GM20000 (cell line): ENCODE results near the gene GFI1B.

Experiments used
- DNase-seq: peaks from one replicate; pipeline ENCODE4 v3.0.0; 2012; ENCODE audit warnings: low spot score
- TF ChIP-seq, protein P1 (sequence below): IDR thresholded peaks from 2 replicates; pipeline ENCODE4 v1.5.1; 2012; ENCODE audit warnings: mild to moderate bottlenecking, control low read depth; ENCODE audit errors: extremely low read depth, missing control alignments

GFI1B gene

DNA sequence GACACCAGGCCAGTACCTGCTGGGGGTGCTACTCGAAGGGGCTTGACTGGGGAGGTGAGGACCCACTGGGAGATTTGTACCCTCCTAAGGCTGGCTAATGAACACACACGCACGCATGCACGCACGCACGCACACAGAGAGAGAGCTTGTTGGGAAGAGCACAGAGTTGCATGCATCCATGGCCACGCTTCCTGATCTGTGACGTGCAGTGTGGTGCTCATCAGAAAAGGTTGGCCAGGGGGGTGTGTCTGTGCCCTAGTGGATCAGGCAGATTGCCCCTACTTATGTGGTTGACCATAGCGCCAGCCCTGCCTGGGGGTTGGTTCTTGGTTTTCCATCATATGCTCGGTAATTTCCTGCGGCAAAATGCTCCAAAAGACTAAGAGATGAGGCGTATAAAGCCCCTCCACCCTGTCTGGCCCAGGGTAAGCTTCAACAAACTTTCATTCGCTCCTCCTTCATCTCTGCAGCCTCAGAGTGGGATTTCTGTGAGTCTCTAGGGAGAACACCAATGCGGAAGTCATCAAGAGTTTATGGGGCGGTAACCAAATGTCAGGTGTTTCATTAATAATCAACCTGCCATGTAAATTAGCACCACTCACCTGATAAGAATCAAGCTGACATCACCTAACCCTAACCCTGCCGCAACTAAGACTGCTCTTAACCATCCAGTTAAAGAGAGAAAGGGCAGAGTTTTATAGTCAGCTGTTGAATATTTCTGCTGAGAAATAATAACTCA lies 8.0 kb upstream of the GFI1B start:
- TF ChIP-seq, protein P1, sequence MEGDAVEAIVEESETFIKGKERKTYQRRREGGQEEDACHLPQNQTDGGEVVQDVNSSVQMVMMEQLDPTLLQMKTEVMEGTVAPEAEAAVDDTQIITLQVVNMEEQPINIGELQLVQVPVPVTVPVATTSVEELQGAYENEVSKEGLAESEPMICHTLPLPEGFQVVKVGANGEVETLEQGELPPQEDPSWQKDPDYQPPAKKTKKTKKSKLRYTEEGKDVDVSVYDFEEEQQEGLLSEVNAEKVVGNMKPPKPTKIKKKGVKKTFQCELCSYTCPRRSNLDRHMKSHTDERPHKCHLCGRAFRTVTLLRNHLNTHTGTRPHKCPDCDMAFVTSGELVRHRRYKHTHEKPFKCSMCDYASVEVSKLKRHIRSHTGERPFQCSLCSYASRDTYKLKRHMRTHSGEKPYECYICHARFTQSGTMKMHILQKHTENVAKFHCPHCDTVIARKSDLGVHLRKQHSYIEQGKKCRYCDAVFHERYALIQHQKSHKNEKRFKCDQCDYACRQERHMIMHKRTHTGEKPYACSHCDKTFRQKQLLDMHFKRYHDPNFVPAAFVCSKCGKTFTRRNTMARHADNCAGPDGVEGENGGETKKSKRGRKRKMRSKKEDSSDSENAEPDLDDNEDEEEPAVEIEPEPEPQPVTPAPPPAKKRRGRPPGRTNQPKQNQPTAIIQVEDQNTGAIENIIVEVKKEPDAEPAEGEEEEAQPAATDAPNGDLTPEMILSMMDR = no peak
- no peak for DNase-seq

DNA sequence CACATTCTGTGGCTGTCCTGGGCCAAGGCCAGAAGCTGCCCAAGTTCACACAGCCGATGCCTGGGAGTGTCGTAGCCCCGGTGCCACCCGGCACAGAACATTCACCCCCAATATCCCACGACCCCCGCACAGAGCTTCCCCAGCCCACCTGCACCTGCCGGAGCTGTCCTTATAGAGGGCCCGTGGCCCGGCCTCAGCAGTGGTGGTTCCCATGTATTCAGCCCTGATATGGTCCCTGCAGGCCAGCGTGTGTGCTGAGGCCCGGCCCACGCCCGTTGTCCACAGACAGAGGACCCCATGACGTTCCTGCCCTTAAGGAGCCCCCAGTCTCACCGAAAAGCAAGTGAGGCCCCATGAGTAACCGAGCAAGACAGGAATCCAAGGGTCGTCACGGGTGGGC lies 5.3 kb upstream of the GFI1B start:
- DNase-seq = no peak
- TF ChIP-seq, protein P1 = no peak

DNA sequence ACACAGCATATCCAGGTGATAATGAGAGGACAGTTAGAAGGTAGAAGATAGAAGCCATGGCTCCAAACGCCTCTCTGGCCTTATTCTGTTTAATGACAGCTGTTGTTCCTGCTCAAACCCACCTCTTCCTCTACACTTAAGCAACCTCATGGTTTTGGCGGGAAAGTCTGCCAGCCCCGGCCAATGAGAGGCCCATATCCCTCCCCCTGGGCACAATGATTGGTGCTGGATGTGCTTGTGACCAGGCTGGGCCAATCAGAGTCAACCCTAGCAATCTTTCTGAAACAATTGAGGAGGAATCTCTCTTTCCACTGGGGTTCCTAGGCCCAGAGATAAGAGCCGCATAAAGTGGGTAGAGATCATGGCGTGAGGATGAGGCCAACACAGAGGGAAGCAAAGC lies 4.8 kb upstream of the GFI1B start:
- TF ChIP-seq, protein P1 = no peak
- no peak for DNase-seq

DNA sequence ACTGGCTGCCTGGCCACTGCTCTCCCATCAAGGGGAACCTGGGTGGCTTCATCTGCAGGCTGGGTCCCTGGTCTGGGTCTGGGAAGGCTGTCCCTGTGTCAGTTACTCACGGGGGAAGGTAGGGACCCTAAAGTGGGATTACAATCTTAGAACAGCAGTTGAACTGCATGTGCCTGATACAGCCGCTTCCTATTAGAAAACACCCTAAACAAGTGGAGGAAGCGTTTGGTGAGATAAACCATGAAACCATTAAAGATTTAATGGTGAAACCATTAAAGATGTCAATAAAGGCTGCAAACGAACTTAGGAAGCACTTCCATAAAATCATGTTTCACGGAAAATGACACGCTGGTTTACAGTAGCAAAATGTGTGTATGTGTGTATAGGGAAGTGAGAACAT lies 2.5 kb upstream of the GFI1B start:
- TF ChIP-seq, protein P1 = no peak
- DNase-seq = no peak

DNA sequence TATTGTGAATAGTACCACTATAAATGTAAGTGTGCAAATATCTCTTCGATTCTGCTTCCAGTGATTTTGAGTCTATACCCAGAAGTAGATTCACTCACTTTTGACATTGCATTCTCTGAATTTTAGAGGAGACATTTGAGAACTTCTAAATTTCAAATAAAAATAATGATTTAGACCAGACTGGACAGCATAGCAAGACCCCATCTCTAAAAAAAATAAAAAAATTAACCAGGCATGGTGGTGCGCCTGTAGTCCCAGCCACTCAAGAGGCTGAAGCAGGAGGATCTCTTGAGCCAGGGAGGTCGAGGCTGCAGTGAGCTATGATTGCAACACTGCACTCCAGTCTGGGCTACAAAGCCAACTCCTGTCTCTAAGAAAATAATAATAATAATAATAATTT lies 1.9 kb upstream of the GFI1B start:
- TF ChIP-seq, protein P1 = no peak
- DNase-seq = no peak

DNA sequence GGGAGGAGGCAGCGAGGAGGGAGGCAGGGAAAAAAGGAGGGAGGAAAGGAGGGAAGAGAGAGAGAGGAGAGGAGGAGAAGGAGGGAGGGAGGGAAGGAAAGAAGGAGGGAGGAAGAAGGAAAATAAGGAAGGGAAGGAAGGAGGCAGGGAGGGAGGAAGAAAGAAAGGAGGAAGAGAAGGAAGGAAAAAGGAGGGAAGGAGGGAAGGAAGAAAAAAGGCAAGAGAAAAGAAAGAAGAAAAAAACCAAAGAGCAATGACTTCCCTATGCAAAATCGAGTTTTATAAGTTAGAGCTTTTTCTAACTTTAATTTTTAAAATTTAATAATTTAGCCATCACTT lies 413 bp upstream of the GFI1B start:
- DNase-seq = no peak
- TF ChIP-seq, protein P1 = no peak

DNA sequence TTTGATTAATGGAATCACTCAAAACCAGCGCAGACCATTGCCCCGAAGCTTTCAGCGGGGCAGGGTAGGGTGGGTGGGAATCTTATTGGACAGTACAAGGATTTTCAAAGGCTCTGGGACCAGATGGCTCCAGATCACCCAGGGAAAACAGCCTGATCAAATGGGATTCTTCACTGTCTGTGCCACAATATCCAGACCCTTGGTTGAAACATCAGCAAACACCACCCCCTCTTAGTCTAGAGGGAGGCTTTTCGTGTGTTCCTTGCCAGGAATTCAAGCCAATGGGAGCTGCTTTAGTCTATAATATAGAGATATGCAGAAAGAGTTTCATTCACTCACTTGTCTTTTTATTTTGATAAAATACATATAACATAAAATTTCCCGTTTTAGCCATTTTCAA lies 1.7 kb downstream of the GFI1B start:
- TF ChIP-seq, protein P1 = no peak
- DNase-seq = no peak
